NCI-H748 (cell line): Measurements from ENCODE around the gene PRTN3.
A peak's percentile ranks its signal among the peaks of the same experiment; 100 is the strongest.

Source experiments
- DNase-seq: peaks from one replicate; lab custom pipeline; 2025; ENCODE audit not compliant: unreplicated experiment; lab: John Stamatoyannopoulos, UW

PRTN3 gene

DNA sequence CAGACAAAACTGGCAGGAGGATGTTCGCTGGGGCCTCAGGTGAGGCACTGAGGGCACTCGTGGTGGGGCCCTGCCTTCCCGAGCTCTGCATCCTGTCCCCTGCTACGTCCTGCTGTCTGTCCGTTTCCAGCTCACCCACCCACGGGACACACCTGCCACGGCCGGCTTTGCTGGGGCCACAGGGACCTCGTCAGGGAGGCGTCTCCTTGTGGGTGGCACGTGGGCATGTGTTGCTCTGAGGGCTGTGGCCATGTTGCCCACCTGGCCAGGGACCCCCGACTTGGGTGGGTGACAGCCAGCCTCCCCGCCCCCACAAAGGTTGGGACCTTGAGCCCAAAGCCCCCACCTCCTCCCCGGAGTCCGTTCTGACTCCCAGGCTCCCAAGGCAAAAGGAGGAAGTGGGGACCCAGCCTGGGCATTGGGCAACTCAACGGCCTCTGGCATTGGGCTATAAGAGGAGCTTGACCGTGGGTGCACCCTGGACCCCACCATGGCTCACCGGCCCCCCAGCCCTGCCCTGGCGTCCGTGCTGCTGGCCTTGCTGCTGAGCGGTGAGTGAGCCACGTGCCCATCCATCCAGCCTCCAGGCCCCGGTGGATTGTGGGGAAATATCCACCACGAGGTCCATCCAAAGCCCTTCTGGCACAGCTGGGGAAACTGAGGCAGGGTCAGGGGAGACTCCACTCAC, at the start of gene PRTN3:
Gene PRTN3, plus strand, starts transcription at position 481 of the 688 bp plus-strand sequence. Its CDS starts 10 bp downstream, at position 491.
- DNase-seq: no peak

DNA sequence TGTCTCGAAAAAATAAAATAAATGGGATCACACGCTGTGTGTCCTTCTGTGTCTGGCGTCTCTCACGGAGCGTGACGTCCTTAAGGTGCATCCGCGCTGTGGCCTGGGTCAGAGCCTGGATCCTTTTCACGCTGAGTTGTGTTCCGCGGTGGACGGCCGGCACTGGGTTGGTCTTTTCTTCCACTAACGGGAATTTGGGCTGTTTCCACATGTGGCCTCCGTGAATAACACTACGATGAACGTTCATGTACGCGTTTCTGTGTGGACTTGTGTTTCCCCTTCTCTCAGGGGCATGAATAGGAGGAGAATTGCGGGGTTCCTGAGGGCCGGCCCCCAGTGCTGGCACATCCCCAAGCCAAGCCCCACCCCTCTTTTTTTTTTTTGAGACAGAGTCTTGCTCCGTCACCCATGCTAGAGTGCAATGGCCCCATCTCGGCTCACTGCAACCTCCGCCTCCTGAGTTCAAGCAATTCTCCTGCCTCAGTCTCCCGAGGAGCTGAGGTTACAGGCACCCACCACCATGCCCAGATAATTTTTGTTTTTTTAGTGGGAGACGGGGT, 49.7 kb upstream of the PRTN3 start:
- DNase-seq: no peak

- no peak for DNase-seq
Observed at GRCh38 chr19:791567-792305, 49.1 kb upstream of the PRTN3 start.

GRCh38 chr19:792306-792885, 48.4 kb upstream of the PRTN3 start:
- no peak for DNase-seq

DNA sequence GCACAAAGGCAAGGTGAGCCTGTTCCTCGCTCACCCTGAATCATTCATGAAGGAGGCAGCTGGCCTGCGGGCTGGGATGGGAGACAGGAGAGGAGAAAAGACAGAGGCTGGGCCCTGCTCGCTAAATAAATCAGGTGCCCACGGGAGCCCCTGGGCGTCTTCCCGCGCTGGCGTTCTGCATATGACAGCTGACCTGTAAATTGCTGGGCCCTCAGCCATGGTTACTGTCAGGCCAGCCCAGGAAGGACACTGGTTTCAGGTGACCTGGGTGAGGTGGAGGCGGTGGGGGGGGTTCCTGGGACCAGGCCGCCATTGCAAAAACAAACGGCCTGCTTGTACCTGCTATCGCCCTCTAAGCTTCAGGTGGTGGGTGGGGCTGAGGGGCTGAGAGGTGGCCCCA, 47.0 kb upstream of the PRTN3 start:
- DNase-seq: no peak

GRCh38 chr19:795073-795611, 45.7 kb upstream of the PRTN3 start:
- DNase-seq: no peak

GRCh38 chr19:795691-796581, 44.9 kb upstream of the PRTN3 start:
- no peak for DNase-seq

GRCh38 chr19:796692-797527, 43.9 kb upstream of the PRTN3 start, which contains the start of gene PTBP1:
PTBP1 (plus strand) TSS chr19:797452; CDS start chr19:797498, 46 bp downstream.
- DNase-seq: peak; percentile 100

DNA sequence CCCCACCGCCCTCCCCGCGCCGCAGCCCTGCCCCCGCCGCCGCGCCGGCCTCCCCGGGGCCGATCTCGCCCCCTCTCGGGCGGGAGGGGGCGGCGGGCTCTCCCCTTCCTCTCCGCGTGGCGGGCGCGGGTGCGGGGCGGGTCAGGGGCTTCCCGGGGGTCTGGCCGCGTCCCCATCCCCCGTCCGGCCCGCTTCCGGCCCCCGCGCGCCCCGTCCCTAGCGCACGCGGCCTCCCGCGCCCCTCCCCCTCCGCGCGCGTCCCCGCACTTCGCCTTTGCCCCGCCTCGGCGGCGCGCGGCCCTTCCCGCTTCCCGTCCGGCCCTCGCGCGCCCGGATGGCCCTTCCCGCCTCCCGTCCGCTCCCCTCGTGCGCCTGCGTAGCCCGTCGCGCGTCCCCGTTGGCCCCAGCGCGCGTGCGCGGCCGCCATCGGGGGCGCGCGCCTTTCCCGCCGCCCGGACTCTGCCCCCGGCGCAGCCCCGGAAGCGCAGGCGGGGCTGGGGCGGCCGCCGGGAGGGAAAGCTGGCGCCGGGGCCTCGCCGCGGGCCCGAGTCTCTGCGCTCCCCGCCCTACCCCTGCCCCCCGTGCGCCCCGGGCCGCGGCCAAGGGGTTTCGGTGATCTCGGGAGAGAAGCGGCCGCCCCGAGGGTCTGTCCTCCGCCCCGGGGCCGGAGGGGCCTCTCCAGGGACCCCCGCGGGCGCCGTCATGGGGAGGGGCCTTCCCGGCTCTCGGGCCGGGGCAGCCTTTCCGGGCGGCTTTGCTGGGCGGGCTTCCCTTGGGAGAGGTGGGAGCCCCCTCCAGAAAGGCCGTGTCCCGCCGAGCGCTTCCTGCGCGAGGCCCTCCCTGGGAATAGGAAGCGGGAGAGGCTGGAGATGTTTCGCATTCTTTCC, 43.0 kb upstream of the PRTN3 start:
- DNase-seq: peak; percentile 89

DNA sequence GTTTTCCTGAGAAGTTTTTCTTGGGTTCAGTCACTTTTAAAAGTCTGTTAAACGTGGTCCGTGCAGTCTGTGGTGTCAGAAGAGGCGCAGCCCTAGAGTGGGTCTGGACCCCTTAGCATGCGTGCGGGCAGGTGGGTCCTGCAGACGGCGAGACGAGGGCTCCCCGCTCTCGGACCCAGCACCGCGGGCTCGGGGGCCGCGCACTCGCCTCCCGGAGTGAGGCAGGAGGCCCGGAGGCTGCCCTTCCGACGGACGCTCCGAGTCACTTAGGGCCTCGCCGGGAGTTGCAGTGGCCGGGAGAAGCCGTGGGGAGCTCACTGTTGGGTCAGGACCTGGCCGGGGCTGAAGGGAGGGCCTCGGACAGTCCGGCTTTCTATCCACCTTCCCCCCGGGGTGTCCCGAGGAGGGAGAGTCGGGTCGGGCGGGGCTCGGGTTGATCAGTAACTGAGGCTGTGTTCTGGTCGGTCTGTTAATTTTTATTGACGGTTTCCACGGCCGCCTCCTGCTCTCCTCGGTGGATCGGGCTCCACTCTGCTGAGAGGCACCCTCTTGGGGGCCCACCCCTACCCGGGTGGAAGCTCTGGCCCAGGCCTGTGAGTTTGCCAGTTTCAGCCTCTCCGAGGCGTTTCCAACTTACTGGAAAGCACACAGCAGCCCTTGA, 42.3 kb upstream of the PRTN3 start:
- DNase-seq: no peak

DNA sequence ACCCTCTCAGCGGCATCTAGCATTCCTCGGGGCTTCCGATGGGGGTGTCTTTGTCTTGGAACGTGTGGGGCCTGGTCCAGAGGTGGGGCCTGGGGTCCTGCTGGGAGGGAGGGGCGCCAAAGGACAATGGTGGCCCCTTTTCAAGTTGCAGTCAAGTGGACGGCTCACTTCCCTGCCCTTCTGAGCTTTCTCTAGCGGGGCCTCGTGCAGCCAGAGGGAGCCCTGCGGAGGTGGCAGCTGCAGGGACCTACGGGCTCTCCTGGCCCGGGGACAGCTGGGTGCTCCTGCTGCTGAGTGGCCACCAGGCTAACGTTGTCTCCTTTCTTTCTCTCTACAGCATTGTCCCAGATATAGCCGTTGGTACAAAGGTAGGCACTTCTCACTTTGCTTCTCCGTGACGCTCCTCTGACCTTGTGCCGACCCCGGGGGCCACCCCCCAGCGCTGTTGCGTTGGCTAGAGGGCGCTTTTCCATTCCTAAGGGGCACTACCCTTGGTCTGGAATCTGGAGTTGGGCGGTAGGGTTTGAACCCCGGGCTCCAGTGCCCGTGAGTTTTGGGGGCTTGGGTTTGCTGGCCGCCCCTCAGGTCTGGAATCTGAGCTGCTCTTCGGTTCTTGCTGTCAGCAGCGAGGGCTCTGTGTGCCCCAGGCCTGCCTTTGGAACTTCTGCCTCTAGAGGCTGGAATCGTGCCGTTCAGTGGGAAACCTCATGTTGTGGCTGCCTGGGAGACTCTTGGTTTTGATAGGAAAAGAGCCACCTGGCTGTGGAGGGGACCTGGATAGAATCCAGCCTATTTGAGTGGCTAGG, 41.5 kb upstream of the PRTN3 start:
- DNase-seq: no peak

DNA sequence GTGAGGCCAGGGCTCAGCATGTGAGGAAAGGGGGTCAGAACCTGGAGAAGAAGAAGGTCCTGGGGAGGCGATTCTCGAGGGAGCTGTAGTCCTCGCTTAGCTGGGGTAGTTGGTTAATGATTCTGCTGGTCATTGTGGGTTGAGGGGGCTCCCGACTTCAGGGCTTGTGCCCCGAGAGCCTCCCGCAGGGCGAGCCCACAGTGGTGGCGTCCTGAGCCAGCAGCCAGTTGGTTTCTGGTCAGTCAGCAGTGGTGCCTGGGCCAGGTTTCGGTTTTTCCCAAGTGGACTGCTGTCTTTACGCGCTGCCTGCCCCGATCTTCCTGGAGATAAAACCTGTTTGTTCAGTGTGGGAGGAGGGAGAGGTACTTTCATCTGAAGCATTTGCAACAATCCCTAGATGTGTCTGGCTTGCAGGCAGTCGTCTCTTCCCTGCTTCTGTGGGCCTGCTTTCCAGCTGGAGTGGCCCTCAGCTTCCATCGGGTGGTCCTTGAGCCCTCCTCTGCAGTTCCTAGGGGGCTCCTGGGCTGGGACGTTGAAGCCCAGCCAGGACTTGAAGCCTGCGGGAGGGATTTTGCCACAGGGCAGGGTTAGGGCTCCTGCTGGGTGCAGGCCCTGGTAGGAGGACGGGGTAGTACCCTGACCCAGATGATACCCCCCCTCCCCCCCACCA, 40.3 kb upstream of the PRTN3 start:
- DNase-seq: no peak

- DNase-seq: no peak
Observed at GRCh38 chr19:801030-801860, 39.6 kb upstream of the PRTN3 start.

DNA sequence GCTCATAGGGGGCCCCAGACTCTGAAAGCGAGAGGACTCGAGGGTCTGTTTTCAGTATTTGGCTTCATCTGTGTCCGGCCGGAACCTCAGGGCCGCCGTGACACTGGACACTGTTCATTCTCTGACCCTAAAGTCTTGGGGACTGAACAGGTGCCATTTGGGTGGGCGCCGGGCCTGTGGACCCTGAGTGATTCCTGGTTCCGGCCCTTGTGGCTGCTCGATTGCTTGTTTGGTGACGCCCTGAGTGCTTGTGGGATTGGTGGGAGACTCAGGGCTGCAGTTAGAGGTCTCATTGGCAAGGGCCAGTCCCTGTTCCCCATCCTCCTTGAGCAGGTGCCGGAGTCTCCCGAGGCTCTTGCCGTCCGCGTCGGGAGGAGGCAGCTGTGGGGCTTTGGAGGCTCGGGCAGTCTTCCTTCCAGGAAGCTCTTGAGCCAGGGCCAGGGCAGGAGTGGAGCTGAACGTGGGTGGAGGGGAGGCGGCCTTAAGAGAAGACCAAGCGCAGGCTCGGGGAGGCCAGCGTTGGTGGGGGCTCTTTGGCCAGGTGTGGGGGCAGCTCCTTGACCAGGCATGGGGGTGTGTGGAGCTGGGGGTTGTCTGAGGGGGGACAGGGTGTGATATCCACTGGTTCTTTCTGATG, 38.8 kb upstream of the PRTN3 start:
- no peak for DNase-seq

GRCh38 chr19:802498-803098, 38.2 kb upstream of the PRTN3 start:
- no peak for DNase-seq
